GM12865 (cell line): ENCODE measurements around the gene TBXA2R.

Source experiments
- DNase-seq: peaks from one replicate; pipeline ENCODE4 v3.0.0; 2010; ENCODE audit warnings: low read depth
- H3K4me3 ChIP-seq: 2 replicates; pipeline ENCODE4 v1.5.1; 2011; ENCODE audit warnings: mild to moderate bottlenecking, low read depth, low read length, control low read depth
- TF ChIP-seq, protein P1 (sequence below): IDR thresholded peaks from 2 replicates; pipeline ENCODE4 v1.5.1; 2011; ENCODE audit warnings: low read length, control low read depth, low read depth, inconsistent platforms; ENCODE audit not compliant: insufficient read depth; ENCODE audit errors: missing control alignments

TBXA2R gene

DNA sequence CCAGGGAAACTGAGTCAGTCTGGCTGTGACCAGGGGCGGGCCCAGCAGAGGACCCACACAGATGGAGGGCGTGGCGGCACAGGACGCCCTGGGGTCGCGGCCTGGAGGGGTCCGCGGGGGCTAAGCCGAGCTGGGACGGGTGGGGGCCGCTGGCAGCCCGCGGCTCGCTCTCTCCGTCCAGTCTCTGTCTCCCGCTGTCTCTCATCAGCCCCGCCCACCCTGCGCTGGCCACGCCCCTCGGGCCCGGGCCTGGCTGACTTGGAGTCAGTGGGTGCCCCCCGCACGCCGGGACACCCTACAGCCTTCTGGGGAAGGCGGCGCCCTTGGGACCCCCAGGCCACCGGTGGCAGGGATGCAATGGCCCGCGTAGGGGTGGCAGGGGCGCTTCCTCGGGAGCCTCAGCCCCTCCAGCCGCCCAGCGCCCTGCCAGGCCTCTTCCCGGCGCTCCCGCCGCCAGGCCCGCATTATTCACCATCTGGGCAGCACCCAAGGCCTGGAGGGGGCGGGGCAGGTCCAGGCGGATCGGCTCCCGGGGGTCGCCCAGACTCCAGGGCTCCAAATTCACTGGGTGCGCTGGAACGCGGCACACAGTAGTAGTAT lies at the start of gene TBXA2R:
TBXA2R (minus strand) TSS at position 186 of the 600 bp plus-strand sequence. CDS start 6,241 bp downstream, outside the sequence.
- H3K4me3 ChIP-seq, result no peak within 1 kb of the TSS
- TF ChIP-seq, protein P1, sequence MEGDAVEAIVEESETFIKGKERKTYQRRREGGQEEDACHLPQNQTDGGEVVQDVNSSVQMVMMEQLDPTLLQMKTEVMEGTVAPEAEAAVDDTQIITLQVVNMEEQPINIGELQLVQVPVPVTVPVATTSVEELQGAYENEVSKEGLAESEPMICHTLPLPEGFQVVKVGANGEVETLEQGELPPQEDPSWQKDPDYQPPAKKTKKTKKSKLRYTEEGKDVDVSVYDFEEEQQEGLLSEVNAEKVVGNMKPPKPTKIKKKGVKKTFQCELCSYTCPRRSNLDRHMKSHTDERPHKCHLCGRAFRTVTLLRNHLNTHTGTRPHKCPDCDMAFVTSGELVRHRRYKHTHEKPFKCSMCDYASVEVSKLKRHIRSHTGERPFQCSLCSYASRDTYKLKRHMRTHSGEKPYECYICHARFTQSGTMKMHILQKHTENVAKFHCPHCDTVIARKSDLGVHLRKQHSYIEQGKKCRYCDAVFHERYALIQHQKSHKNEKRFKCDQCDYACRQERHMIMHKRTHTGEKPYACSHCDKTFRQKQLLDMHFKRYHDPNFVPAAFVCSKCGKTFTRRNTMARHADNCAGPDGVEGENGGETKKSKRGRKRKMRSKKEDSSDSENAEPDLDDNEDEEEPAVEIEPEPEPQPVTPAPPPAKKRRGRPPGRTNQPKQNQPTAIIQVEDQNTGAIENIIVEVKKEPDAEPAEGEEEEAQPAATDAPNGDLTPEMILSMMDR, result no peak
- no peak for DNase-seq

DNA sequence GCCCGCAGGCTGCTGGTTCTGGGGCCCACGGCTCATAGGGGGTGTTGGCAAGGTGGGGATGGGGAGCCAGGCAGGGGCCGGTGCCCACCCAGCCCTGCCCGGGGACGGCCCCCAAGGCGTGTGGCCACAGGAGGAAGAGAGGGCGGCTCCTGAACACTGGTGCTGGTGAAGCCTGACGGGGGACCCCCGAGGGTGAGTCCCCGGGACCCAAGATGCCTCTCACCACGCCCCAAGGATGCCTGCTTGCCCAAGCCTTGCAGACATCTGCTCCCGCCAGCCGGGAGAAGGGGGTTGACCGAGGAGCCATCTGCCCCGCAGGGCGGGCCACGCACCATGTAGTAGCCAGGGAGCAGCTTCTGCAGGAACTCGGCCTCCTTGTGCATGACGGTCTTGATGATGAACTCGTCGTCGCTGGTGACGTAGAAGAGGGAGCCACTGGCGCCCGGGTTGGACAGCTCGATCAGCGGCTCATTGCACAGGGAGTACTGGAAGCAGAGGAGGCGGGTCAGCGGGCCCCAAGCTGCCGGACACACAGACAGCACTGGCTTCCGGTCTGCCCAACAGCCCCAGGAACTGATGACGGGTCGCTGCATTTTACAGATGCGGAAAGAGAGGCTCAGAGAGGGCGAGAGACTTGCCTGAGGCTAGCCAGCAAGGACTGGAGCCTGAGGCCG lies 49.5 kb upstream of the TBXA2R start:
- no peak overlapping the region for H3K4me3 ChIP-seq
- no peak for DNase-seq
- TF ChIP-seq, protein P1, result no peak

DNA sequence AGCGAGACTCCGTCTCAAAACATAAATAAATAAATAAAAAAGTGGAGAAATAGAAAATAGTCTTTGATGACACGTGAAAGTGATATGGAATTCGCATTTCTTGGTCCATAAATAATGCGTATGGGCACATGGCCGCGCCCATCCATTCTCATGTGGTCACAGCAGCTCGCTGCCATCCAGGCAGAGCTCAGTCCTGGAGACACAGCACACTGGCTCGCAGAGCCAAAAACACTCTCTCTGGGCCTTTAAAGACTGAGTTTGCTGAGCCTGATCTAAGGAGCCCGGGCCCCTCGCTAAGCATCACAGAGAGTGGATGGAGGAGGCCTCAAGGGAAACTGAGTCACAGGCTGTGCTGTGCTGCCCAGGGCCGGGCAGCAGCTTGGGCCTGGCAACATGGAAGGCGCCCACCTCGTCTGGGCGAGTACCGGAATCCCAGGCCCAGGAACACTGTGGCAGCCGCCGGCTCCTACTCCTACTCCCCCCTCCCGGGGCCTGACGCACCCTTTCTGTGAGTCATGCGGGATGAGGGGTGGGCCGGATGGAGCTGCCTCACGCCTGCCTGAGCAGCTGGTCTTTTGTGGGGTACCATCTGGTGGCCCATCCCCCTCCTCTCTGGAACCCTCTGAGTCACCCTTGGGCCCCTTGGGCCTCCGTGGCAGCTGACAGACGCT lies 48.9 kb upstream of the TBXA2R start:
- no peak for DNase-seq
- TF ChIP-seq, protein P1, result no peak
- no peak overlapping the region for H3K4me3 ChIP-seq

DNA sequence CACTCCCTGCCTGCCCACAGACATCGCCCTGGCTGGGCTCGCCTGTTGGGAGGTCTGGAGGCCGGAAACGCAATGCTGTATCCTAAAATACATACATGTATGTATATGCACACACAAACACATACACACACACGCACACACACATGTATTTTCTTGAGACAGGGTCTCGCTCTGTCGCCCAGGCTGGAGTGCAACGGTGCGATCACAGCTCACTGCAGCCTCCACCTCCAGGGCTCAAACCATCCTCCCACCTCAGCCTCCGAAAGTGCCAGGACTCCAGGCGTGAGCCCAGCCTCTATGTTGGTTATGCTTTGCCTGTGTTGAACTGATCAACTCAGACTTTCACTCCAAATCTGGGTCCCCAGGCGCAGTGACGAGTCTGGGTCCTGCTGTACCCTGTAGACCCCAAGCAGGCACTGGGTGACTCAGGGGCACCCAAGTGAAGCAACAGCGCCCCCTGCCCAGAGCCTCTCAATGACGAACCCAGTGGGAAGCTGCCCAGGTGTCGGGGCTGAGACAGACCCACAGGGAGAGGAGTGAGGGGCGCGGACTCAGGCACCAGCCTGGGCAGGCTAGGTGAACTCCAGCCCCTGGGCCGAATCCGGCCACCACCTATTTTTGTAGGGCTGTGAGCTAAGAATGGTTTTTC lies 47.3 kb upstream of the TBXA2R start:
- DNase-seq, result no peak
- H3K4me3 ChIP-seq, result no peak overlapping the region
- TF ChIP-seq, protein P1, result no peak

DNA sequence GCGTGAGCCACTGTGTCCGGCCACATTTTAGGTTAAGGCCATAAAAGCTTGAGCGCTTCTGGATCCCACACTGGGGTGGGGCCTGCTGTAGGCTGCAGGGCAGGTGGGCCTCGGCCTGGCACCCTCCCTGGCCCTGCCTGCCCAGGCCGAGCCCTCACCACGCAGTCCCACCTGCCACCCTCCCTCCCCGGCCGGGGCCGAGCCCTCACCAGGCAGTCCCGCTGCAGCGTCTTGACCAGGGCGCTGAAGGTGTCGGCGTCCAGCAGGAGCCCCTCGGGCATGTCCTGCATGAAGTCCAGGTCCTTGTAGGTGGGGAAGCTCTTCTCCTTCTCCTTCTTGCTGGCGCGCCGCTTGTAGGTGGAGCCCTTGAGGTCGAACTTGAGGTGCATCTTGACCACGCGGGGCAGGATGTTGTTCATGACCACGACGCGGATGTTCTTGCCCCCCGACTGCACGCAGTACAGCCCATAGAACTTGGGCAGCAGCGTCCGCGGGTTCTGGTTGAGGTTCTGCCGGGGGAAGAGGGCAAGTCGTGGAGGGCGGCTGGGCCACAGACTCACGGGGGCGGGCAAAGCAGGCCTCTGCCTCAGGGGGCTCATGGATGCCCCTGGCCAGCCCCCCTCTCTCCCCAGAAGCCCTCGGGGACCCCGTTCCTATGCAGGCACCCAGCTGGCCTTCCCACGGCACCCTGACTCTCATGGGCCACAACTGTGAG lies 46.6 kb upstream of the TBXA2R start:
- H3K4me3 ChIP-seq, result no peak overlapping the region
- no peak for DNase-seq
- TF ChIP-seq, protein P1, result no peak

DNA sequence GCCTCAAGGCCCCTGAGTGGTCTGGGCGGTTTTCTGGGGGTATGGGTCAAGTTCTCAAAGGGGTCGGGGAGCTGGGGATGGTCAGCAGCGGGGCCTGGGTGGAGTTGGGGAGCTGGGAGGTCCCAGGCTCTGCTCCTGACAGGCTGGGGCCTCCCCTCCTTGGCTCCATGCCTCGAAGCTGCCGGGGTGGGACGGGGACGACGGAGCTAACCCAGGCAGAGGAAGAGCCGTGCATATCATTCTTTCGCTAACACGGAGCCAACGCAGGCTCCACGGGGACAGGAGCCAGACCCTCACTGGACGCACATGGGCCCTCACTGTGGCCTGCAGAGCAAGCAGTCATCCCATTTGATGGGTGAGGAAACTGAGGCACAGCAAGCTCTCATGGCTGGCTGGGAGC lies 45.7 kb upstream of the TBXA2R start:
- H3K4me3 ChIP-seq, result no peak overlapping the region
- TF ChIP-seq, protein P1, result no peak
- DNase-seq, result no peak
